GM12872 (cell line): Measurements from ENCODE around the gene RAB33B.

Source experiments
- TF ChIP-seq, protein P1 (sequence below): IDR thresholded peaks from 3 replicates; pipeline ENCODE4 v1.5.1; 2011; ENCODE audit warnings: low read depth, mild to moderate bottlenecking, low read length, moderate library complexity; ENCODE audit not compliant: insufficient read depth

Gene RAB33B

DNA sequence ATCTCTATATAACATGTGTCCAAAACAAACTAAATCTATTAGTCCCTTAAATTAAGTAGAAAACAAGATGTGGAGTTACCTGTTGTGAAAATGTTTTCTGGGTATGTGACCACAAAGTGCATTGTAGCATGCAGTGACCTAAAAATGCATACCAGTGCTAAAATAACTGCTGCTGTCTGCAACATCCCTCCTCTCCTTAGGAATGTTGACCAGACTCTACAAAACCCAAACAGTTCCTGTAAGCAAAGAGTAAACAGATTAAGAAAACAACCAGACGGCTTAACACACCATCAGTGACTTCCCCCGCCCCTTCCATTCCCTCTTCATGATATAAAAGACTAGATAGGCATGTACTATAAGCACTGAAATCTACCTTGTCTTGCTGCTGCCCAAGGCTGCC lies 15.8 kb upstream of the RAB33B start:
- TF ChIP-seq, protein P1, sequence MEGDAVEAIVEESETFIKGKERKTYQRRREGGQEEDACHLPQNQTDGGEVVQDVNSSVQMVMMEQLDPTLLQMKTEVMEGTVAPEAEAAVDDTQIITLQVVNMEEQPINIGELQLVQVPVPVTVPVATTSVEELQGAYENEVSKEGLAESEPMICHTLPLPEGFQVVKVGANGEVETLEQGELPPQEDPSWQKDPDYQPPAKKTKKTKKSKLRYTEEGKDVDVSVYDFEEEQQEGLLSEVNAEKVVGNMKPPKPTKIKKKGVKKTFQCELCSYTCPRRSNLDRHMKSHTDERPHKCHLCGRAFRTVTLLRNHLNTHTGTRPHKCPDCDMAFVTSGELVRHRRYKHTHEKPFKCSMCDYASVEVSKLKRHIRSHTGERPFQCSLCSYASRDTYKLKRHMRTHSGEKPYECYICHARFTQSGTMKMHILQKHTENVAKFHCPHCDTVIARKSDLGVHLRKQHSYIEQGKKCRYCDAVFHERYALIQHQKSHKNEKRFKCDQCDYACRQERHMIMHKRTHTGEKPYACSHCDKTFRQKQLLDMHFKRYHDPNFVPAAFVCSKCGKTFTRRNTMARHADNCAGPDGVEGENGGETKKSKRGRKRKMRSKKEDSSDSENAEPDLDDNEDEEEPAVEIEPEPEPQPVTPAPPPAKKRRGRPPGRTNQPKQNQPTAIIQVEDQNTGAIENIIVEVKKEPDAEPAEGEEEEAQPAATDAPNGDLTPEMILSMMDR = no peak

DNA sequence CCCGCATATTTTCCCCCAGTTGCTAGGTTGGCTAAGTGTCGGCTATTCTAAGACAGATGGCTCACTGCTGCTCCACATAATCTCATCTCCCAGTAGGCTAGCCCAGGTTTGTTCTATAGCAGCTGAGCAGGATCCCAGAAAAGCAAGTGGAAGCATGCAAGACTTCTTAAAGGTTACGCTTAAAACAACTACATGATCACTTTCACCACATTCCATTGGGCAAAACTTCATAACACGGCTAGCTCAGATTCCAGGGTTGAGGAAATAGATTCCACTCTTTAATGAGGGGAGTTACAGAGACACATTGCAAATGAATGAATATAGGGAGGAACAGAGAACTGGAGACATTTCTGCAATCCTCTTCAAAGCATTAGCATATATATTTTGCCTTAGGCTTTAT lies 12.9 kb upstream of the RAB33B start:
- TF ChIP-seq, protein P1 = no peak

- TF ChIP-seq, protein P1 = no peak
Observed at GRCh38 chr4:139443661-139444060, 10.3 kb upstream of the RAB33B start.

DNA sequence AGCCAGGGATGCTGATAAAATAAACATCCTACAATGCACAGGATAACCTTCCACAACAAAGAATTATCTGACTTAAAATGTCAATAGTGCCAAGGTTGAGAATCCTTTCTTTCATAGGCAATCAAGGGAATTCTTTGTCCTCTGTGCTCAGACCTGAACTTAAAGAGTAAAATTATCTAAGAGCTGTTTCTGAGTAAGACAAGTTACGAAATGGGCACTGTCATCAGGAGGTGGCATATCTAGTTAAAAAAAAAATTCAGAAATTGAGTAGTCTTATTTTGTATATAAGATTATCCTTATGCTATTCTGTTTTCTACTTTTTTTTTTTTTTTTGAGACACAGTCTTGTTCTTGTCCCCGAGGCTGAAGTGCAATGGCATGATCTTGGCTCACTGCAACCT lies 3.3 kb upstream of the RAB33B start:
- TF ChIP-seq, protein P1 = no peak

DNA sequence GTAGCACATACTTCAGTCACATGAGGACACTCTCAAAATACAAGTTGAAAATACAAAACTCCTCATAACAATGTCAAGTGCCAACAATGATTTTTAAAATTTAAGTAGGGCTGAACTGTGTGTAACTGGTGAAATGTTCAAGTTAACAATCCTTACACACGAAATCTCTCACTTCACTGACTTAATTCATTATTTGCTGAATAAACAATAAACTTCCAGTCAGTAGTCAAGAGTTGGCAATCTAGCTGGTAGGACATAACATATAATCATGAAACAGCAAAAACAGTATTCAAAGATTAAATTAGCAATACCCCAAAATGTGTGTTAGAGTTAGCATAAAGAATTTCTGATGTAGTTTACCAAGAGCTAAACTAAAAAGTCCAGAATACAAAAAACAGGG lies 1.9 kb upstream of the RAB33B start:
- TF ChIP-seq, protein P1 = no peak

DNA sequence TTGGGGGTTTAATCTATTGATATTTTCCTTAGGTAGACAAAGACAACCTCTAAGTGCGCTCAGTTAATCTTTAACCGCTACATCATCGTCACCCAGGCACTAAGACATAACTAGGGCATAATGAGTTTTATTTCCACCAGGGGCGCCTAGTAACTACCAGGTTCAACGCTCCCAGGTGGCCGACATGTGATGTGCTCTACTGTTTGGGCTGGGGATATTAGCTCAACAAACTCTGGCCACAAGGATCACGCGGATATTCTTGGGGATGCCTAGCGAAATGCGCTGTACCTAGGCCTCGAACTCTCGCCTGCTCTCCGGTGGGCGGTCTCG lies 915 bp upstream of the RAB33B start:
- TF ChIP-seq, protein P1 = peak; percentile 54; the same call in 2 of the 3 replicates

- TF ChIP-seq, protein P1 = no peak
Observed at GRCh38 chr4:139453371-139454110, 380 bp upstream of the RAB33B start.
